GM20000 (cell line): ENCODE measurements around the gene CD226.

Source experiments
- DNase-seq: peaks from one replicate; pipeline ENCODE4 v3.0.0; 2012; ENCODE audit warnings: low spot score
- TF ChIP-seq, protein P1 (sequence below): IDR thresholded peaks from 2 replicates; pipeline ENCODE4 v1.5.1; 2012; ENCODE audit warnings: mild to moderate bottlenecking, control low read depth; ENCODE audit errors: extremely low read depth, missing control alignments

Gene CD226

GRCh38 chr18:69947361-69948133, at the start of gene CD226:
TSS of gene CD226 (minus strand) at chr18:69947873. CDS start at chr18:69947406, 467 bp downstream.
- TF ChIP-seq, protein P1, sequence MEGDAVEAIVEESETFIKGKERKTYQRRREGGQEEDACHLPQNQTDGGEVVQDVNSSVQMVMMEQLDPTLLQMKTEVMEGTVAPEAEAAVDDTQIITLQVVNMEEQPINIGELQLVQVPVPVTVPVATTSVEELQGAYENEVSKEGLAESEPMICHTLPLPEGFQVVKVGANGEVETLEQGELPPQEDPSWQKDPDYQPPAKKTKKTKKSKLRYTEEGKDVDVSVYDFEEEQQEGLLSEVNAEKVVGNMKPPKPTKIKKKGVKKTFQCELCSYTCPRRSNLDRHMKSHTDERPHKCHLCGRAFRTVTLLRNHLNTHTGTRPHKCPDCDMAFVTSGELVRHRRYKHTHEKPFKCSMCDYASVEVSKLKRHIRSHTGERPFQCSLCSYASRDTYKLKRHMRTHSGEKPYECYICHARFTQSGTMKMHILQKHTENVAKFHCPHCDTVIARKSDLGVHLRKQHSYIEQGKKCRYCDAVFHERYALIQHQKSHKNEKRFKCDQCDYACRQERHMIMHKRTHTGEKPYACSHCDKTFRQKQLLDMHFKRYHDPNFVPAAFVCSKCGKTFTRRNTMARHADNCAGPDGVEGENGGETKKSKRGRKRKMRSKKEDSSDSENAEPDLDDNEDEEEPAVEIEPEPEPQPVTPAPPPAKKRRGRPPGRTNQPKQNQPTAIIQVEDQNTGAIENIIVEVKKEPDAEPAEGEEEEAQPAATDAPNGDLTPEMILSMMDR: no peak
- no peak for DNase-seq

- TF ChIP-seq, protein P1: no peak
- DNase-seq: no peak
These were observed 49.5 kb upstream of the CD226 start for GRCh38 chr18:69996951-69997798.

DNA sequence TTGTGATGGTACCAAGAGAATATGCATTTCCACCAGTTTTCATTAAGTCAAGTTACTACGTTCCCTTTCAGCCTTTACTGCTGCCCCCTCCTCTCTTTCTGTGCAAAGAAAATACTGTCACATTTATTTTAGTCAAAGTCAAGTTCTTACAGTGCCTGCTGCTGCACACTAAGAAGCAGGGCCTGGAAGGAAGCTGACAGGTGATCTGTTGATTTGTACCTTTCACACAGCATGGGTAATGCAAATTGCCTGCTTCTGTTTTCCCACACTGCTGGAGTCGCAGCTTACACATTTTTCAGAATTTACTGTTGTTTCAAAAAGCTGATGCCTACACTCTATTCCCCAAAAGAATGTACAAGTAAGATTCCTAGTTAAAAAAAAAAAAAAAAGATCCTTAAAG, 48.7 kb upstream of the CD226 start:
- TF ChIP-seq, protein P1: no peak
- no peak for DNase-seq

GRCh38 chr18:69995774-69996173, 48.1 kb upstream of the CD226 start:
- DNase-seq: no peak
- TF ChIP-seq, protein P1: no peak

GRCh38 chr18:69992776-69993175, 45.1 kb upstream of the CD226 start:
- no peak for DNase-seq
- TF ChIP-seq, protein P1: no peak

GRCh38 chr18:69987870-69988269, 40.2 kb upstream of the CD226 start:
- no peak for DNase-seq
- TF ChIP-seq, protein P1: no peak

DNA sequence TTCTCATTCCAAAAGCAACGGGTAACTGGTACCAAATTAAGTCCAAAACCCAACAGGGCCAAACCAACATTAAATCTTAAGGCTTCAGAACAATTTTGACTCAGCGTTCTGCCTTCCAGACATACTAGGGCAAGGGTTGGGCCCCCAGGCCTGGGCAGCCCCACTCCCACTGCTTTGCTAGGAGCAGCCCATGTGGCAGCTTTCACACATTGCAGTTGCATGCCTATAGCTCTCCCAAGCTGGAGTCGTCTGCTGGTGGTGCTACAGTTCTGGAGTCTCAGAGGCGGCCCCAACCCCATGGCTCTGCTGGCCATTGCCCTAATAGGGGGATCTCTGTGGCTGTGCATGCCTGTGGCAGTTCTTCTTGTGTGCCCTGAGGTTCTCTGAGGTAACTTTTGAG, 37.6 kb upstream of the CD226 start:
- DNase-seq: no peak
- TF ChIP-seq, protein P1: no peak
